Activated CD8-positive, alpha-beta memory T cell treated with anti-CD3 and anti-CD28 coated beads for 4 hours (primary cell): ENCODE results near the gene KITLG.
"Not testable (repeated sequence)": the region's sequence is repeated elsewhere in the genome, so short reads cannot be mapped to it uniquely, and the experiment has no call there.

ENCODE experiments used
- DNase-seq, 2 donors: peaks; one replicate each; pipeline ENCODE4 v3.0.0-alpha.2; 2020; ENCODE audit warnings: low read depth in 2 of 2

The KITLG gene

DNA sequence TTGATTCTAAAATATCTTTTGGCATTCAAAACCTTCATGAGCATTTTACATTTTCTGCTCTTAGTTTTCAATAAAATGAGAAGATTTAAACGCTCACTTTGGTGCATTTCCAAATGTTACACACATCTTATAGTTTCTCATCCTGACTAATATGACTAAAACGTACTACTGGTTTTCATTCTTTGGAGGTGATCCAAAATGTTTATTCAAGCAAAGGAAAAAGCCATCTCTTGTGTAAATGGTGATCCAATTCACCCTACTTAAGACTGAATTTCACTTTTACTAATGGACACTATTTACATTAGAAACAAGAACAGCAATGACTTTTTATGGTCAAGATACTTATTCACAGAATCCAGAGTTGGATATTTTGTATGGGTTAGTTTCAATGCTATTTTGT lies 86.6 kb downstream of the KITLG start:
- no peak for DNase-seq

- no peak for DNase-seq
These were observed 89.8 kb downstream of the KITLG start for GRCh38 chr12:88490425-88490824.

DNA sequence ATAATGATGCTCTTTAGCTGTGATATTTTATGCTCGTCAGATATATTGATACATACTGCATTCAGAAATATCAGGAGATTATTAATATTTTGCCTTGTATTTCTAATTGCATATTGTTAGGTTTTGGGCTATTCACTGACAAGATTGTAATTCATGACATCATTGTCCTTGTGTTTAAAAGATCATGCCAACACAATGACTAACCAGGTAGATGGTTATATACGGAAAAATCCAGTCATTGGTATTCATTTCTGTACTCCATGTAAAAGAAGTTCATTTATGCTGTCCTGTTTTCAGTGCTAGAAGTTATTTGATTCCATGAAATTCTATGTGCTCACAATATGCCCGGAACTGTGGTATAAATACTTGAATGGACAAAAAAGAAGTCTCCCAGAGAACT lies 107.5 kb downstream of the KITLG start:
- no peak for DNase-seq

DNA sequence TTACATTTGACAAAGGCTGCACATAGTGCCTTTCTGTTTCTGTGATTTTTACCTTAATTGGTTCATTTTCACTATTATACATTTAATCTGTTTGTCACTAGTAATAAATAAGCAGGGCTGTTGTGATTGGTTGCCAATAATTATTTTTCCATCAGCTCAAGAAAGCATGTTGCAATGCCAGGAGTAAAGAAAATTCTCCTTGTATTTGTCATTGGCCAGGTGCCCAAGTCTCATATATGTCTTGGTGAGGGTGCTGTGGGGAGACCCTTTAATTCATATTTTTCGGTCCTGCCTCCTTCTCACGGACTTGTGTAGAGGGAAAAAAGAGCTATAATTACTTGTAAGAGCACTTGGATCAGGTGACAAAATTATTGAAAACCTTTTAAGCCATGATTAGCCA lies 108.0 kb downstream of the KITLG start:
- no peak for DNase-seq

DNA sequence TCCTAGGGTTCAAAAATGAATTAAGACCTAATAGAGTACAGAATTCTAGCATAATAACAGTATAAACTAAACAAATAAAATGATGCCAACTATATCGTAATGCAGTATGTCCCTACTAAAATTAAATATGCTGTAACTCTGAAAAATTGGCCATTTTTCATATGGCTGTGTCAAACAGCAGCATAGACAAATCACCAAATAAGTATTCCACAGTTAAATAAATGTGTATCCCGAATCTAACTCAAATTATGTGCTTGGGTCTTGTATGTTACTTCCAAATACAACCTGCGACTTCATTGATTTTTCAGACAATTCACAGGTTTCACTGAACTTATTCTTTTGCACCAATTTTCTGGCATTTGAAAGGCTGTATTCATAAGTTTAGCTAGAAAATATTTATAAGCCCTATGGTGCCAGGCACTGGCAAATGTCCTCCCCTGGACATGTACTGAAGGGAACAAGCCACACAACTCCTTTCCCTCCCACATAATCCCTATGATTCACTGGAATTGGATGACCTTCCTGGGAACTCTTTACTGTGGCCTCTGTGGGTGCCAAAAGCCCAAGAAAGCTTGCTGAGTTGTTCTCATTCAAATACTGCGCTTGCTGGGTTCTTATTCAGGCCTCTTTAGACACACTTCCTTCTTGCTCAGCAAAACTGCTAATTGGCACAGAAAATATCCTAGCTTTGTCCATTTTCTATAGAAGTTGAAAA lies 108.8 kb downstream of the KITLG start:
- DNase-seq = no peak

GRCh38 chr12:88469154-88469553 lies 111.1 kb downstream of the KITLG start:
- DNase-seq = no peak

DNA sequence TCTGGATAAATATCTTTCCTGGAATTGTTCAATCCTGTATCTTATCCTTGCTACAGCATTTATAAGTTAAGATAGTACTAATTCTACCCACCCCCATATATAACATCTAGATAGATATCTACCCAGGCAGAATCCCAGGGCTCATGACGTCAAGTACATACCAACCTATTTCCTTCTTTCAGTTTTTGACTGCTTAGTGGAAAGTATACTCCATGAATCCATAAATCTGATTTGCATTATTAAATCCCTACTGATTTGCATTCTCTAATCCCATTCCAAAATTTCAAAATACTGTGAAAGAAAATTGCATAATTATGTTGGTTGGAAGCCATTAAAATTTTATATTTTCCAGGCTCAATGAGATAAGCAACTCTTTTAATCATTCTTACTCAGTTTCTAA lies 111.7 kb downstream of the KITLG start:
- no peak for DNase-seq

DNA sequence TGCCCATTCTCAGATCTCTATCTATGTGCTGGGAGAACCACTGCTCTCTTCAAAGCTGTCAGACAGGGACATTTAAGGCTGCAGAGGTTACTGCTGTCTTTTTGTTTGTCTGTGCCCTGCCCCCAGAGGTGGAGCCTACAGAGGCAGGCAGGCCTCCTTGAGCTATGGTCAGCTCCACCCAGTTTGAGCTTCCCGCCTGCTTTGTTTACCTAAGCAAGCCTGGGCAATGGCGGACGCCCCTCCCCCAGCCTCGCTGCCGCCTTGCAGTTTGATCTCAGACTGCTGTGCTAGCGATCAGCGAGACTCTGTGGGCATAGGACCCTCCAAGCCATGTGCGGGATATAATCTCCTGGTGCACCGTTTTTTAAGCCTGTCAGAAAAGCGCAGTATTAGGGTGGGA lies 113.6 kb downstream of the KITLG start:
- not testable (repeated sequence) for DNase-seq

DNA sequence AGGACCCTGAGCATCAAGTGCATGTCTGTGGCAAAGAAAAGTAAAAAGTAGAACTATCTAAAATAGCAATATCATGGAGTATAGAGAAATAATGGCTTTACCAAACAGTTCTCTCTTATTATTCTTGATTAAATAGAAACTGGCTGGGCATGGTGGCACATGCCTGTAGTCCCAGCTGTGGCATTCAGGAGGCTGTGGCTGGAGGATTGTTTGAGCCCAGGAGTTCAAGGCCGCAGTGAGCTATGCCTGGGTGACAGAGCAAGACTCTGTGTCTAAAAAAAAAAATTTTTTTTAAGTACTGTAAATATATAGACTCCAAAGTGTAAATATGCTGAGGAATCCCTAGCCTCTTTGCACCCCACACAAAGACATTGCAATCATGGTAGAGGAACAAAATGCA lies 121.9 kb downstream of the KITLG start:
- no peak for DNase-seq

- DNase-seq = no peak
These were observed 126.9 kb downstream of the KITLG start for GRCh38 chr12:88453323-88453722.

- no peak for DNase-seq
These were observed 129.1 kb downstream of the KITLG start for GRCh38 chr12:88451205-88451604.

DNA sequence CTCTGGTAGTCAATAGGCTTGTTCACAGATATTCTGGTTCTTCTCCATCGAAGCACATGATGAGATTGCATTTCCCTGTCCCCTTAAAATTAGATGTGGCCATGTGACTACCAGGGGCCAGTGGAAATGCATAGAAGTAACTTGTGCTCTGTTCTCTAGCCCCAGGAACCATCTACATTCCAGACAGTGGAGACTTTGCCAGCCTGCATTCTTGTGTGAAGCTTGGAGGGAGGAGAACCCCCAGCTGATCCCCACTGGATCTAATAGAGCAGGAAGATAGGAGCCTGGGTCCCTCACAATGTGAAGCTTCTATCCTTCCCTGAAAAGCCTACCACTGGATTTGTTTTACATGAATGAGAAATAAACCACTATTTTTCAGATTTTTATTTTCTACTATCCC lies 130.1 kb downstream of the KITLG start:
- DNase-seq = no peak

DNA sequence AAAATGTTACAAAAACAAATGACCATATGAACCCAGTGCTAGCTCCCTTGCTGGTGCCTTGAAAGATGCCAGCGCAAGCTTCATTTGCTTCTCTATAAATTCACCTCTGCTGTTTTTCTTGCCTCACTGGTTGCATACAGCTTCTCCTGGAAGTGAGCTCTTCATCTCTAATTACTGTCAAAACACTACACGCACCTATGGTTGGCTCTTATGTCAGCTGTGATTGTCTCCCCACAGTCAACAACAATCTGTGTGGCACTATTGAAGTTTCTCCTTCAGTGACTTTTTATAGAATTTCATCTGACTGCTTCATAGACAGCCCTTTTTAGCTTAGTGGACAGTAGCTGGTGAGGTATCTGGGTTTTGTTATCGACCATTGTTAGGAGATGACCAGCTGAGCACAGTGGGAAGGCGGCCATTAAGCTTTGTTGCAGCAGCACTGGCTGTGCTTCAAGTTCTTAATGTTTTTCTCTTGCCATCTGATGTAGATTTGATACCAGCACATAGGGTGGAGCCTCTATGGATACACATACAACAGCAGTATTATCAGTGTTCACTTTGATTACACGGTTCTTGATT lies 131.8 kb downstream of the KITLG start:
- no peak for DNase-seq

DNA sequence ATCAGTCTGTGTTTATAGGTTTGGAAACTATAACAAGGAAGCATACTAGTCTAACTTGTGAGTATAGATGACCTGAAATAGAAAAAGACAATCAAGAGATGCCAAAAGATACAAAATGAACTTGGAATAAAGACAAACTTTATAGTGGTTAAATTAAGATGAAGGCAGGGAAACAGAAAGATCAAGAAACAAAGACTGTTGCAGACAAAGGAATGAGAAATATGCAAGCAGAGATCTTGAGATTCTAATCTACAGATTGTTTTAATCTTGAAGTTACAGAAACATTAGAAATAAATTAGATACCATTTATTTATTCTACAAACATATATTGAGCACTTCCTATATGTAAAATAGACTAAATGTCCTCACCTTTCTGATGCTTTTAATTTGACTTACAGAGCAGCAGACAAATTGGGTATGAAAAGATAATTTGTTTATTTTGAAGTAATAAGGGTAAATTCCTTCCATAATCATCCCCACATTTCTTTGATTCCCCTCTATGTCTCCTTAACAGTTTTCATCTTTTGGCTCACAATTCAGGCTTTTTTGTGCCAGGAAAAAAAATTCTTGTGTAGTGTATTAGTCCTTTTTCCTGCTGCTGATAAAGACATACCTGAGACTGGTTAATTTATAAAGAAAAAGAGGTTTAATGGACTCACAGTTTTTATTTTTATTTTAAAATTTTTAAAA lies 134.4 kb downstream of the KITLG start:
- DNase-seq = no peak

GRCh38 chr12:88444481-88444880 lies 135.8 kb downstream of the KITLG start:
- DNase-seq = no peak
